ENCODE measurements around the gene CYB5D1. TPM values are rescaled to one million over a fixed set of nuclear protein-coding genes. Genes with fewer than 3 reads are reported as not detected.

CYB5D1 gene
- total RNA-seq, 2 experiments from 2014 or later = 18.1 to 24.8 TPM

Small RNA genes lying within 50 kb of the gene (small RNA-seq; reads per million reads assigned to genes)
- 0.31 reads per million for gene SCARNA21

Other genes starting within 250 kb of the CYB5D1 start
- gene FXR2, start 243.1 kb upstream of the CYB5D1 start, total RNA-seq (2014; rRNA removed; shearing (Covaris generic)) = 24.6 and 32.4 TPM in 2 replicates
- 32.1 and 41.4 TPM in 2 replicates for gene FXR2, start 243.1 kb upstream of the CYB5D1 start, total RNA-seq (2022)
- 16.0 and 16.9 TPM in 2 replicates for gene SAT2, start 230.2 kb upstream of the CYB5D1 start, total RNA-seq (2014; rRNA removed; shearing (Covaris generic))
- gene SAT2, start 230.2 kb upstream of the CYB5D1 start, total RNA-seq (2022) = 37.3 and 41.1 TPM in 2 replicates
- gene SHBG, start 227.9 kb upstream of the CYB5D1 start, total RNA-seq (2014; rRNA removed; shearing (Covaris generic)) = not detected in 2 replicates
- 0.50 and 0.53 TPM in 2 replicates for gene SHBG, start 227.9 kb upstream of the CYB5D1 start, total RNA-seq (2022)
- gene ATP1B2, start 207.1 kb upstream of the CYB5D1 start, total RNA-seq (2014; rRNA removed; shearing (Covaris generic)) = not detected in 2 replicates
- gene ATP1B2, start 207.1 kb upstream of the CYB5D1 start, total RNA-seq (2022) = not detected in 2 replicates
- gene TP53, start 170.5 kb upstream of the CYB5D1 start, total RNA-seq (2014; rRNA removed; shearing (Covaris generic)) = 52.9 and 69.2 TPM in 2 replicates
- gene TP53, start 170.5 kb upstream of the CYB5D1 start, total RNA-seq (2022) = 172 and 195 TPM in 2 replicates
- gene WRAP53, start 169.5 kb upstream of the CYB5D1 start, total RNA-seq (2014; rRNA removed; shearing (Covaris generic)) = 30.7 and 39.3 TPM in 2 replicates
- gene WRAP53, start 169.5 kb upstream of the CYB5D1 start, total RNA-seq (2022) = 24.8 and 27.4 TPM in 2 replicates
- gene EFNB3, start 152.8 kb upstream of the CYB5D1 start, total RNA-seq (2014; rRNA removed; shearing (Covaris generic)) = not detected in 2 replicates
- gene EFNB3, start 152.8 kb upstream of the CYB5D1 start, total RNA-seq (2022) = 0.11 and 0.15 TPM in 2 replicates
- 0.05 TPM in 1 of 2 replicates, not detected in the other for gene DNAH2, start 140.3 kb upstream of the CYB5D1 start, total RNA-seq (2014; rRNA removed; shearing (Covaris generic))
- gene DNAH2, start 140.3 kb upstream of the CYB5D1 start, total RNA-seq (2022) = not detected in 2 replicates
- 4.4 and 10.0 TPM in 2 replicates for gene KDM6B, start 23.8 kb upstream of the CYB5D1 start, total RNA-seq (2014; rRNA removed; shearing (Covaris generic))
- 46.4 and 62.9 TPM in 2 replicates for gene KDM6B, start 23.8 kb upstream of the CYB5D1 start, total RNA-seq (2022)
- gene TMEM88, start 2.9 kb upstream of the CYB5D1 start, total RNA-seq (2014; rRNA removed; shearing (Covaris generic)) = 0.41 TPM in 1 of 2 replicates, not detected in the other
- gene TMEM88, start 2.9 kb upstream of the CYB5D1 start, total RNA-seq (2022) = 3.8 and 4.0 TPM in 2 replicates
- 168 and 205 TPM in 2 replicates for gene NAA38, start 444 bp upstream of the CYB5D1 start, total RNA-seq (2014; rRNA removed; shearing (Covaris generic))
- 149 and 153 TPM in 2 replicates for gene NAA38, start 444 bp upstream of the CYB5D1 start, total RNA-seq (2022)
- 42.5 and 59.6 TPM in 2 replicates for gene CHD3, start 30.8 kb downstream of the CYB5D1 start, total RNA-seq (2014; rRNA removed; shearing (Covaris generic))
- 124 and 126 TPM in 2 replicates for gene CHD3, start 30.8 kb downstream of the CYB5D1 start, total RNA-seq (2022)
- 3.8 and 9.6 TPM in 2 replicates for gene RNF227, start 58.3 kb downstream of the CYB5D1 start, total RNA-seq (2014; rRNA removed; shearing (Covaris generic))
- 4.7 and 5.8 TPM in 2 replicates for gene RNF227, start 58.3 kb downstream of the CYB5D1 start, total RNA-seq (2022)
- gene KCNAB3, start 71.9 kb downstream of the CYB5D1 start, total RNA-seq (2014; rRNA removed; shearing (Covaris generic)) = 4.3 and 5.6 TPM in 2 replicates
- gene KCNAB3, start 71.9 kb downstream of the CYB5D1 start, total RNA-seq (2022) = 14.3 and 17.3 TPM in 2 replicates
- 40.2 and 41.0 TPM in 2 replicates for gene TRAPPC1, start 73.9 kb downstream of the CYB5D1 start, total RNA-seq (2014; rRNA removed; shearing (Covaris generic))
- 150 and 178 TPM in 2 replicates for gene TRAPPC1, start 73.9 kb downstream of the CYB5D1 start, total RNA-seq (2022)
- 49.1 and 55.4 TPM in 2 replicates for gene CNTROB, start 74.2 kb downstream of the CYB5D1 start, total RNA-seq (2014; rRNA removed; shearing (Covaris generic))
- 72.3 and 80.3 TPM in 2 replicates for gene CNTROB, start 74.2 kb downstream of the CYB5D1 start, total RNA-seq (2022)
- gene GUCY2D, start 144.6 kb downstream of the CYB5D1 start, total RNA-seq (2014; rRNA removed; shearing (Covaris generic)) = not detected in 2 replicates
- gene GUCY2D, start 144.6 kb downstream of the CYB5D1 start, total RNA-seq (2022) = not detected in 2 replicates
- not detected in 2 replicates for gene ALOX15B, start 181.1 kb downstream of the CYB5D1 start, total RNA-seq (2014; rRNA removed; shearing (Covaris generic))
- gene ALOX15B, start 181.1 kb downstream of the CYB5D1 start, total RNA-seq (2022) = not detected in 2 replicates
- 2.0 TPM in 1 of 2 replicates, not detected in the other for gene ALOX12B, start 229.7 kb downstream of the CYB5D1 start, total RNA-seq (2014; rRNA removed; shearing (Covaris generic))
- gene ALOX12B, start 229.7 kb downstream of the CYB5D1 start, total RNA-seq (2022) = 4.5 and 5.3 TPM in 2 replicates

All from OCI-LY7 (cell line).